ENCODE measurements around the gene CD300LD. TPM values are rescaled to one million over a fixed set of nuclear protein-coding genes. Genes with fewer than 3 reads are reported as not detected.

The CD300LD gene
- not detected in 5 replicates for total RNA-seq (2022; extraction: Qiagen RNA extraction; ENCODE audit: low read depth)

DNA sequence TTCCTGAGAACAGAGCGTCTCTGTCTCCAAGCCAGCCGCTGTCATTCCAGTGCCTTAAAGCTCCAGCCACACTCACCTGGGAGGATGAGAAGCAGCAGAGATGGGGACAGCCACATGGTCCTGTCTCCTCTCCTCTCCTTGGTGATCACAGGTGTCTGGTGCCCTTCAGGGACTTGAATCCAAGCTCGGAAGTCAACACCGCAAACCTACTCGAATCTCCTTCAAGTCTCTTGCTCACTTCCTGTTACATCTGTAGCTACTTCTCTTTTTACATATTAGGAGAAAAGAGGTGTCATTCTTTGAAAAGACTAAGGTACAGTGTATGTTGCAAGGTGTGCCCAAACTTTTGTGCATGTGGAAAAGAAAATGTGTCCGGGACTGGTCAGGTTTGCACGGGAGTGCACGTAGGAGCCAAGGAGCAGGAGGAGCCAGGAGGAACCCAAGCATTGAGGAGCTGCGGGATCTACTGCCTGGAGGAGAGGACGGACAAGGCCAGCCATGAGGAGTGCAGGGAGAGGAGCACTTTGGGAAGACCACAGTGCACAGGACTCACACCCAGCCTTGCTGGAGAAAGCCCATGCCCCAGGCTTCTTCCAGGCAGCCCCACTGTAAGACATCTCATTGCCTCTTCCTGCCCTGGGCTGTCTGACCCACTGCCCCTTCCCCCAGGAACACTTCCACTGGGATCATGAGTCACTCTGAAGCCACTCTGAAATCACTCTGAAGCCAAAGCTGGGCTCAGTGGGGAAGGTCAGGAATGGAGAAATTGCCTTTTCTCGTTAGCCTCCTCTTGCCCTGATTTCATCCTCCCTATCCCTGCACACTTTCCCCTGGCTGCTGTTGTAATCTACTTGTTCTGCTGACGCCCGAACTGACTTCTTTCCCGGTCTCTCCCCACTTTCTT lies at the start of gene CD300LD:
Gene CD300LD, minus strand, starts transcription at position 197 of the 904 bp plus-strand sequence. Its CDS starts 81 bp downstream, at position 116.

DNA sequence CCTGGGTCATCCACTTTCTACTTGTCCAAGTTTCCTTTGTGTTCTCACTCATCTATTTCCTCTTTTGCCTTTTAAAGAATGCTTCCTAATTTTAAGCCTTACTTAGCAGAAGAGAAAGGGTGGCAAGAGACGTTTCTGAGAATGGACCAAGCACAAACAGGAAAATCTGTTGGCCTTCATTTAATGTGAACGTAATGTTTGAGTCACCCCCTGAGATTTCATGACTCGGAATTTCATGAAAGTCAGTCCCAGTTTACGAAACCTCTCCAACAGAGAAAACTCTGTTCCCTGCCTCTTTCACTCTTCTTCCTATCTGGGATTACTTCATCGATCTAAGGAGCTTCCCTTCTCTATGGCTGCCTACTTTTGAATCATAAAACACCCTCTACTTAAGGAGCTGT lies 31.6 kb upstream of the CD300LD start, which contains the start of gene CD300E:
Gene CD300E, minus strand, starts transcription at position 46 of the 401 bp plus-strand sequence. CDS start 117 bp downstream, outside the sequence.

DNA sequence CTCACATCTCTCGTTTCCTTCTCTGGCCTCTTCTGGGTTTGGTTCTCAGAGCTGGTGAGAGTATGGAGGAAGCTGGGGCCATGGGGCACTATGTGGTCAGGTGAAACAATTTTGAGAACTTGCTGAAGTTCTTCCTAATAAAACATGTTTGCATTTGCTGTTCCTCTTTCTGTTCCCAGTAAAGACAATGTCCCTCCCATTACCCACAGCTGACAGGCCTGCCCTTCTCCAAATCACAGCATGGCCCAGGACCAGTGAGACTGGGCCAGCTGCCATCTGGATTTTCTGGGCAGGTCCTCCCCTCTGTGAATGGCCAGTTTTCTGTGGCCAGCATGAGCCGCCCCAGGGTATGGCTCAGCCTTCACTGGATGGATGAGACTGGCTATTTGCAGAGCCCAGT lies 24.7 kb downstream of the CD300LD start, which contains the start of gene CD300H:
Gene CD300H, minus strand, starts transcription at position 113 of the 400 bp plus-strand sequence.

GRCh38 chr17:74545843-74546230 lies 46.2 kb downstream of the CD300LD start, which contains the start of gene CD300C:
Gene CD300C, minus strand, starts transcription at chr17:74546115. Its CDS starts 333 bp downstream, at chr17:74545782.

GRCh38 chr17:74531231-74531761 lies 60.8 kb downstream of the CD300LD start, which contains the start of gene CD300LB:
Gene CD300LB, minus strand, starts transcription at chr17:74531475. Its CDS starts 125 bp downstream, at chr17:74531350.

Other genes with a start within 250 kb of the CD300LD start
- not detected in 5 replicates for gene BTBD17, start 230.4 kb downstream of the CD300LD start, total RNA-seq (2022; extraction: Qiagen RNA extraction; ENCODE audit: low read depth)
- gene GPR142, start 224.8 kb downstream of the CD300LD start, total RNA-seq (2022; extraction: Qiagen RNA extraction; ENCODE audit: low read depth), result not detected in 5 replicates
- 34.9 to 72.6 TPM (median 67.0 TPM) in 5 replicates for gene GPRC5C, start 160.2 kb downstream of the CD300LD start, total RNA-seq (2022; extraction: Qiagen RNA extraction; ENCODE audit: low read depth)
- not detected in 5 replicates for gene CD300A, start 125.6 kb downstream of the CD300LD start, total RNA-seq (2022; extraction: Qiagen RNA extraction; ENCODE audit: low read depth)
- gene CD300LB, start 60.8 kb downstream of the CD300LD start, total RNA-seq (2022; extraction: Qiagen RNA extraction; ENCODE audit: low read depth), result 0.11 TPM in 1 of 5 replicates, not detected in the others
- gene CD300C, start 46.2 kb downstream of the CD300LD start, total RNA-seq (2022; extraction: Qiagen RNA extraction; ENCODE audit: low read depth), result 0.13 to 0.38 TPM (median 0.23 TPM) in 4 of 5 replicates, not detected in the other
- gene CD300H, start 24.8 kb downstream of the CD300LD start, total RNA-seq (2022; extraction: Qiagen RNA extraction; ENCODE audit: low read depth), result 0.67 to 1.1 TPM (median 0.93 TPM) in 3 of 5 replicates, not detected in the others
- not detected in 5 replicates for gene CD300E, start 31.5 kb upstream of the CD300LD start, total RNA-seq (2022; extraction: Qiagen RNA extraction; ENCODE audit: low read depth)
- gene CD300LF, start 120.6 kb upstream of the CD300LD start, total RNA-seq (2022; extraction: Qiagen RNA extraction; ENCODE audit: low read depth), result not detected in 5 replicates
- 1.0 to 2.1 TPM (median 1.3 TPM) in 5 replicates for gene RAB37, start 145.0 kb upstream of the CD300LD start, total RNA-seq (2022; extraction: Qiagen RNA extraction; ENCODE audit: low read depth)
- 28.8 to 52.1 TPM (median 45.9 TPM) in 5 replicates for gene NHERF1, start 156.3 kb upstream of the CD300LD start, total RNA-seq (2022; extraction: Qiagen RNA extraction; ENCODE audit: low read depth)
- gene NAT9, start 184.1 kb upstream of the CD300LD start, total RNA-seq (2022; extraction: Qiagen RNA extraction; ENCODE audit: low read depth), result 46.7 to 59.5 TPM (median 57.8 TPM) in 5 replicates

All from A549 treated with ZK216348 at 1 μM for 4 hours (cell line).